Upper lobe of right lung (tissue), 1 donor: ENCODE results near the gene TMEM163. TPM values are rescaled to one million over a fixed set of nuclear protein-coding genes. Genes with fewer than 3 reads are reported as not detected.
A peak's percentile ranks its signal among the peaks of the same experiment; 100 is the strongest.
"Not testable (repeated sequence)": the region's sequence is repeated elsewhere in the genome, so short reads cannot be mapped to it uniquely, and the experiment has no call there.

Experiments
- ATAC-seq: fragments of 200-7000 bp; cut with Tn5 transposase; one replicate; pipeline ENCODE4 v1.9.1; 2020; ENCODE audit warnings: mild to moderate bottlenecking, moderate library complexity
- DNase-seq: peaks from one replicate; pipeline ENCODE4 v3.0.0-alpha.2; 2020
- H3K27ac ChIP-seq: fragments of 200-600 bp; one replicate; pipeline ENCODE4 v1.8.0; 2022
- H3K27me3 ChIP-seq: fragments of 200-600 bp; one replicate; pipeline ENCODE4 v1.8.0; 2022; ENCODE audit warnings: mild to moderate bottlenecking
- H3K36me3 ChIP-seq: fragments of 200-600 bp; one replicate; pipeline ENCODE4 v1.8.0; 2022
- H3K4me1 ChIP-seq: fragments of 200-600 bp; one replicate; pipeline ENCODE4 v1.8.0; 2022
- H3K4me3 ChIP-seq: fragments of 200-600 bp; one replicate; pipeline ENCODE4 v1.8.0; 2022; ENCODE audit warnings: mild to moderate bottlenecking
- H3K9me3 ChIP-seq: fragments of 200-600 bp; one replicate; pipeline ENCODE4 v1.8.0; 2022
- intact Hi-C: fragments of 100-400 bp; cut with DNase I; formaldehyde crosslinking; loops from one replicate; pipeline ENCODE4 v1.11.0; 2022
- total RNA-seq: library from RNA; stranded (reverse); fragmentation: NEBNext Ultra II Directional; extraction: Animal tissue kit (Norgen Biotek cat#: 25700); gene quantifications from one replicate; pipeline ENCODE4 v1.2.1, GENCODE V29; 2021
- TF ChIP-seq, protein P1 (sequence below): fragments of 200-600 bp; IDR thresholded peaks from one replicate; pipeline ENCODE4 v1.8.0; 2022; ENCODE audit warnings: antibody characterized with exemption
- donor health status: DM: no; HTN: yes; CAD: no; lungs with severe emphysema.

Gene TMEM163
- total RNA-seq, 1 donor from 2014 or later = 34.6 TPM

DNA sequence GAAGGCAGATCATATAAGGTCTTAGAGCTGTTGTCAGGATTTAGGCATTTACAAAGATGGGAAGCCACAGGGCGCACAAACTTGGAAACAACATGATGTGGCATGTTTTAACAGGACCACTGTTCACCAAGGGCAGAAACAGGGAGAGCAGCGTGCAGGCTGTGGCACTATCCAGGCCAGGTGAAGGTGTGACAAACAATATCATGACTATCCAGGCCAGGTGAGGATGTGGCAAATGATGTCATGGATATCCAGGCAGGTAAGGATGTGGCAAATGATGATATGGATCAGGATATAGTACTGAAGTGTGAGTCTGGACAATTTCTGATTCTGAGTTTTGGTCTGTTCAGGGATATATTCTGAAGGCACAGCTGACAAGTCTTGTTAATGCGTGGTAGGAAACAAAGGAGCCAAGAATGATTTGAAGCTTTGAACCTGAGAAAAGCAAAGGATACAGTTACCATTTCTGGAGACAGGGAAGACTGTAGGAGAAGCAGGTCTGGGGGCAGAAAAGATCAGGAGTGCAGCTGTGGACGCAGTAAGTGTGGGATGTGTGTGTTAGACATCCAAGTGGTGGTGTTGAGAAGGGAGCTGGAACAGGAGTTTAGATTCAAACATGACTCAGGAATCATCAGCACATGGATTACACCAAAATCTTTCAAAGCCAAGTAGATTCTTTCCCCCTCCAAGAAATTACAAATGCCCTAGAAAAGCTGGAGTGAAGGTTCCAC is 205.9 kb downstream of the TMEM163 start:
- Histone ChIP-seq H3K9me3 (no peaks in the 10 kb centered on the region), H3K4me3 (no peak overlapping the region), H3K27me3 (no peaks in the 10 kb centered on the region), H3K27ac (no peak overlapping the region), H3K4me1 (no peaks in the 10 kb centered on the region), H3K36me3 (no peaks in the 10 kb centered on the region)
- TF ChIP-seq, protein P1, sequence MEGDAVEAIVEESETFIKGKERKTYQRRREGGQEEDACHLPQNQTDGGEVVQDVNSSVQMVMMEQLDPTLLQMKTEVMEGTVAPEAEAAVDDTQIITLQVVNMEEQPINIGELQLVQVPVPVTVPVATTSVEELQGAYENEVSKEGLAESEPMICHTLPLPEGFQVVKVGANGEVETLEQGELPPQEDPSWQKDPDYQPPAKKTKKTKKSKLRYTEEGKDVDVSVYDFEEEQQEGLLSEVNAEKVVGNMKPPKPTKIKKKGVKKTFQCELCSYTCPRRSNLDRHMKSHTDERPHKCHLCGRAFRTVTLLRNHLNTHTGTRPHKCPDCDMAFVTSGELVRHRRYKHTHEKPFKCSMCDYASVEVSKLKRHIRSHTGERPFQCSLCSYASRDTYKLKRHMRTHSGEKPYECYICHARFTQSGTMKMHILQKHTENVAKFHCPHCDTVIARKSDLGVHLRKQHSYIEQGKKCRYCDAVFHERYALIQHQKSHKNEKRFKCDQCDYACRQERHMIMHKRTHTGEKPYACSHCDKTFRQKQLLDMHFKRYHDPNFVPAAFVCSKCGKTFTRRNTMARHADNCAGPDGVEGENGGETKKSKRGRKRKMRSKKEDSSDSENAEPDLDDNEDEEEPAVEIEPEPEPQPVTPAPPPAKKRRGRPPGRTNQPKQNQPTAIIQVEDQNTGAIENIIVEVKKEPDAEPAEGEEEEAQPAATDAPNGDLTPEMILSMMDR = no peak
- intact Hi-C loops = no loop called here
- no peak for ATAC-seq
- no peak for DNase-seq

DNA sequence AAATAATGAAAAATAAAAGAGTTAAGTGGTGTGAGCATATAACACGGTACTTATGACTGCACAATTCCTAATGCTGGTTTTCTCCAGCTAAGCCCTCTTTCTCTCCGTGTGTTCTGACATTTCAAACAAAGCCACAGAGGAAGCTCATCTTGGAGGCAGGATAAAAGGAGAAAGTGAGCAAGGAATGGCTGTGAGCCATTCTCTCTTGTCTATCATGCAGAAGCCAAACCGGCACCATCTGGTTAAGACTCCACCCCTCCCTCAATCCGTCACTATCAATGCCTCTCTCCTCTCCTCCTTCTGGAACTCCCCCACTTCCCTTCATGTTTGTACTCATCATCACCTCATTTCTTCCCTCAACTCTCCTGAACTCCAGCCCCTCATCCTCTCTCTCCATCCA is 210.4 kb downstream of the TMEM163 start:
- H3K4me3 ChIP-seq = no peak overlapping the region
- DNase-seq (no peak), ATAC-seq (no peak)
- intact Hi-C loops = no loop called here
- TF ChIP-seq, protein P1 = no peak
- H3K27ac ChIP-seq = no peak overlapping the region
- H3K9me3 ChIP-seq = no peaks in the 10 kb centered on the region
- H3K27me3 ChIP-seq = no peaks in the 10 kb centered on the region
- H3K36me3 ChIP-seq = no peaks in the 10 kb centered on the region
- H3K4me1 ChIP-seq = no peaks in the 10 kb centered on the region

DNA sequence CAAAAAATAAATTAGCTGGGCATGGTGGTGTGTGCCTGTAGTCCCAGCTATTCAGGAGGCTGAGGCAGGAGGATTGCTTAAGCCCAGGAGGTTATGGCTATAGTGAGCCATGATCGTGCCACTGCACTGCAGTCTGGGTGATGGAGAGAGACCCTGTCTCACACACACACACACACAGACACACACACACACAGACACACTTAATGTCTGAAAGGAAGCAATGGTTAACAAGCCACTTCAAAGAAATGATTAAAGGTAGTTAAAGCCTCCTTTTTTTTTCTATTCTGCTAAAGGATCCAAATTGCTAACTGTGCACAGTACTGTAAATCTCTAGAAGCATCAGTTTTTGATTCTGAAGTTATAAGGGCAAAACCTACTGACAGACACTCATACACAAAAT is 211.1 kb downstream of the TMEM163 start:
- Histone ChIP-seq H3K36me3 (no peaks in the 10 kb centered on the region), H3K27me3 (no peaks in the 10 kb centered on the region), H3K27ac (no peak overlapping the region), H3K4me1 (no peaks in the 10 kb centered on the region), H3K9me3 (no peaks in the 10 kb centered on the region), H3K4me3 (no peak overlapping the region)
- ATAC-seq = no peak
- no peak for DNase-seq
- intact Hi-C loops = no loop called here
- TF ChIP-seq, protein P1 = no peak

DNA sequence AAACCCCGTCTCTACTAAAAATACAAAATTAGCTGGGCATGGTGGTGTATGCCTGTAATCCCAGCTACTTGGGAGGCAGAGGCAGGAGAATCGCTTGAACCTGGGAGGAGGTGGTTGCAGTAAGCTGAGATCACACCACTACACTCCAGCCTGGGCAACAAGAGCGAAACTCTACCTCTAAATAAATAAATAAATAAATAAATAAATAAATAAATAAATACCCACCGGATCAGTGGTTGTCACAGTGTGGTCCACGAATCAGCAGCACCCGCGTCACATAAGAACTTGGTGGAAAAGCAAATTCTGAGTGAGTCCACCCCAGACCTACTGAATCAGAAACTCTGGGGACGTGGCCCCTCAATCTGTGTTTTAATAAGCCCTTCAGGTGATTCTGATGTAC is 211.6 kb downstream of the TMEM163 start:
- H3K27ac ChIP-seq, H3K36me3 ChIP-seq, DNase-seq, H3K4me3 ChIP-seq, intact Hi-C loops, H3K9me3 ChIP-seq, H3K4me1 ChIP-seq, ATAC-seq, H3K27me3 ChIP-seq: not testable (repeated sequence)

DNA sequence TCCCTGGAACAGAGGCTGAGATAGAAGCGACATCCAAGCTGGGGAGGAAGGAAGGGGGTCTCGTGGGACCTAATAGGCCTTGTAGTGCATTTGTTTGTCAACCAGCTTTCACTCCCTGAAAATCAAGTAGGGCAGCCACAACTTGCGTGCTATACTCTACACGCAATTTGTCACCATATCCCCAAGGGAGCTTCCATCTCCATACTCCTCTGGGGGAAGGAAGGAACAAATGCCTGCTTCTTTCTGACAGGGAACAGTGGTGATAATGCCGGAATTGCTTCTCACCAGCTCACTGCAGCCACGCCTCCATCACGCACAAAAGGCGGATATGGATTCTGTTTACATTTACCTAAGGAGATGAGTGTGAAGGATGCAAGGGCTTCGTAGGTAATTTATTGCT is 213.4 kb downstream of the TMEM163 start:
- intact Hi-C loops = no loop called here
- DNase-seq (no peak), ATAC-seq (no peak)
- Histone ChIP-seq H3K27ac (no peak overlapping the region), H3K4me3 (no peak overlapping the region), H3K36me3 (no peaks in the 10 kb centered on the region), H3K27me3 (no peaks in the 10 kb centered on the region), H3K4me1 (no peaks in the 10 kb centered on the region), H3K9me3 (no peaks in the 10 kb centered on the region)
- TF ChIP-seq, protein P1 = no peak

DNA sequence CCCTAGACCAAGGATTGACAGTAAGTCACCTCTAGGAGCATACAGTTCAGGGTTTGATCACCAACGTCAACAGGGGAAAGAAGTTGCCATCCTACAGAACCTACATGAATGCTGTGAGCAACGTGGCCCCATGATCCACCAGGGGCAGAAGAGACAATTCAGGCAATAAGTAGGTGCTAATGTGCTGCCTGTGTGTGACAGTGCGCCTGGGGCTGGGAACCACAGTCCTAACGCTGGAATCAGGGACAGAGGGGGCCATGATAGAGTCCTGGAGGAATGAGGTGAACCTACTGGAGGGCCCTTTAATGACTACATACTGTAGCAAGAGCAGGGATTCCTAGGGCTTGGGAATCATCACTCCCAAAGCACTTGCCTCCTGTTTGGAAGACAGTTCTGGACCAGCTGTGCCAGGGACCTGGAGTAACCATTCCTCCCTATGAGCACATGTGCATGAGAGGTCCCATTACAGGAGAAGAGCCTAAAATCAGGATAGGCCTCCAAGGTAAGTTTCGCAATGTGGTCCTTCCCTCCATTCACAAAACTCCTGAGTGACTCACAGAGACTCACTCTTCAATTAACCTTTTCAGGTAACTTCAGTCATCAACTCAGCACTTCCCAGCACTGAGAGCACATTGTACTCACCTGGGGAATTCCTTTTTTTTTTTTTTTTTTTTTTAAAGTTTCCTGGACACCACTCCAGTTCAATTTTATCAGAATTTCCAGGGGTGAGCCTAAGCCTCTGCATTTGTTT is 214.0 kb downstream of the TMEM163 start:
- no peak overlapping the region for H3K4me3 ChIP-seq
- no peaks in the 10 kb centered on the region for H3K4me1 ChIP-seq
- H3K9me3 ChIP-seq = no peaks in the 10 kb centered on the region
- no peaks in the 10 kb centered on the region for H3K27me3 ChIP-seq
- H3K27ac ChIP-seq = no peak overlapping the region
- intact Hi-C loops = no loop called here
- H3K36me3 ChIP-seq = no peaks in the 10 kb centered on the region
- TF ChIP-seq, protein P1 = no peak
- peak; percentile 51 for ATAC-seq
- no peak for DNase-seq
